GM23248 (cell line): Measurements from ENCODE around the gene CTNNA2.

Source experiments
- EZH2 ChIP-seq: fragments of 200-600 bp; sonication (generic); IDR thresholded peaks from 2 replicates; pipeline ENCODE4 v1.6.1; 2018; ENCODE audit warnings: antibody characterized with exemption, mild to moderate bottlenecking; ENCODE audit not compliant: insufficient read depth, poor library complexity, severe bottlenecking
- EZH2phosphoT487 ChIP-seq: fragments of 200-600 bp; sonication (generic); IDR thresholded peaks from 2 replicates; pipeline ENCODE4 v1.6.1; 2018; ENCODE audit warnings: antibody characterized with exemption, moderate library complexity, mild to moderate bottlenecking, low read depth; ENCODE audit not compliant: insufficient read depth

DNA sequence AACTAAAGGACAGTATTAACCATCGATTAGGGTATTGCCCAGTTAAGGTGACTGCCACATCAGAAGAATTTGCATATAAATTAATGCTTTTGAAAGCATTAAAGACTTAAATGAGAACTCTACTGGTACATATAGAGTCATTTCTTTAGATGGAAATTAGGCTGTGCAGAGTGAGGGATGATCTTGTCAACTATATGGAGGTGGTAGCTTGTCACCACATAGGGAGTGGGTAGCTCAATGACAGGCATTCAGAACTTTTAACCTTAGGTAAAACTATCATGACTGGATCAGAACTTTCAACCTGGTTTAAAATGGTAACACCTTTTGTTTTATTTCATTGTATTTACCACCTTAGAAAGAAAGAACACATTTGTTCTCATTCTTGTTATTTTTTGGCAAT is 1176.3 kb downstream of the CTNNA2 start:
- TF ChIP-seq EZH2phosphoT487 (no peak), EZH2 (no peak)
